Ovary (tissue), 9 donors: ENCODE measurements around the gene NAA10. TPM values are rescaled to one million over a fixed set of nuclear protein-coding genes. Genes with fewer than 3 reads are reported as not detected.

ENCODE experiments used
- DNase-seq, 5 donors: peaks; one replicate each; pipeline ENCODE4 v3.0.0-alpha.2; 2019 to 2020
- H3K27ac ChIP-seq, 2 donors: fragments of 200-600 bp; one replicate each; pipeline versions ENCODE4 v1.5.1 to v1.8.0; 2019 to 2022
- H3K27me3 ChIP-seq: fragments of 200-600 bp; one replicate; pipeline ENCODE4 v1.8.0; 2022
- H3K36me3 ChIP-seq: fragments of 200-600 bp; sonication (generic); one replicate; pipeline ENCODE4 v1.5.1; 2019
- H3K4me1 ChIP-seq: one replicate; pipeline ENCODE4 v1.8.1; 2013; ENCODE audit warnings: mild to moderate bottlenecking, moderate library complexity; ENCODE audit not compliant: insufficient read depth
- H3K4me3 ChIP-seq: fragments of 200-600 bp; sonication (generic); one replicate; pipeline ENCODE4 v1.5.1; 2017
- H3K9me3 ChIP-seq, 2 donors: fragments of 200-600 bp in 1 of 2; sonication (generic) in 1 of 2; one replicate each; pipeline versions ENCODE4 v1.5.1 to v1.8.1; 2013 to 2019; ENCODE audit warnings: mild to moderate bottlenecking in 1 of 2, moderate library complexity in 1 of 2
- CTCF ChIP-seq, 3 donors: fragments of 450-650 bp in 2 of 3; fragments of 200-600 bp in 1 of 3; IDR thresholded peaks; one replicate each; pipeline versions ENCODE4 v1.5.1 to v1.8.0; 2016 to 2022; ENCODE audit warnings: antibody characterized with exemption in 3 of 3, mild to moderate bottlenecking in 1 of 3
- EP300 ChIP-seq: sonication (generic); formaldehyde crosslinking; IDR thresholded peaks from one replicate; pipeline ENCODE4 v1.6.1; 2017; ENCODE audit warnings: antibody characterized with exemption
- POLR2A ChIP-seq: fragments of 450-650 bp; IDR thresholded peaks from one replicate; pipeline ENCODE4 v1.6.1; 2017; ENCODE audit warnings: antibody characterized with exemption, mild to moderate bottlenecking, moderate library complexity
- WGBS, 3 donors: extraction: QIAGEN DNeasy Blood & Tissue Kit in 1 of 3; methylation state at CpG; one replicate each; pipeline versions ENCODE4 v1.1.5 to v1.1.7; 2013 to 2017; 5-methylcytosine and 5-hydroxymethylcytosine counted together
- intact Hi-C, 4 donors: fragments of 100-400 bp; cut with DNase I; formaldehyde crosslinking; loops; one replicate each; pipeline versions ENCODE4 v1.11.0 to v1.15.1; 2022 to 2023
- polyA plus RNA-seq, 2 donors: library from polyadenylated mRNA; stranded (reverse); fragments of 200-250 nt in 1 of 2; fragments of 350-450 nt in 1 of 2; fragmentation: Illumina TruSeq in 1 of 2; extraction: RNeasy Lipid Tissue Mini Kit (QIAGEN cat#74804) in 1 of 2; gene quantifications; one replicate each; pipeline ENCODE4 v1.2.3, GENCODE V29; 2013 to 2014
- total RNA-seq, 7 donors: library from RNA; depleted of rRNA in 2 of 7; stranded (reverse); fragments of >200 nt in 2 of 7; fragmentation: NEBNext Ultra II Directional in 3 of 7; extraction: Animal tissue kit (Norgen Biotek cat#: 25700) in 3 of 7; gene quantifications; one replicate each; pipeline versions ENCODE4 v1.1.0 to v1.2.4, GENCODE V29; 2016 to 2023
- donor health status: DM: no; HTN: no; CAD: no; lungs with moderate emphysema.
- donor health status: DM: no; HTN: no; CAD: no.
- donor health status: Bipolar disorder and iron deficiency.
- donor health status: DM: yes; HTN: yes; CAD: no.
- donor health status: DM: no; HTN: no; CAD: no.
- donor health status: DM: yes; HTN: yes; CAD: no.

Gene NAA10
- total and polyA plus RNA-seq, 9 donors, result 36.7 to 95.5 (median 64.9) TPM

GRCh38 chrX:153884590-153884989 lies 50.2 kb downstream of the NAA10 start:
- H3K36me3 ChIP-seq, result no peaks in the 10 kb centered on the region
- intact Hi-C loops, result no loop called here
- no peak for DNase-seq
- no peaks in the 10 kb centered on the region for H3K27me3 ChIP-seq
- no peak overlapping the region for H3K27ac ChIP-seq
- H3K4me3 ChIP-seq, result no peak overlapping the region
- H3K9me3 ChIP-seq, result no peaks in the 10 kb centered on the region
- 52 to 67% (median 55%) methylated on average over 6 of the region's 6 CpGs for WGBS, 3 donors
- TF ChIP-seq EP300, result no peak
- TF ChIP-seq CTCF (IDR thresholded peaks at IDR 0.05), result no peak
- no peak for TF ChIP-seq POLR2A
- H3K4me1 ChIP-seq, result no peaks in the 10 kb centered on the region

- Histone ChIP-seq H3K4me1 (no peaks in the 10 kb centered on the region), H3K27ac (no peak overlapping the region), H3K4me3 (no peak overlapping the region), H3K9me3 (no peaks in the 10 kb centered on the region), H3K36me3 (no peaks in the 10 kb centered on the region), H3K27me3 (no peaks in the 10 kb centered on the region)
- WGBS, 3 donors, result 50 to 55% (median 54%) methylated on average over 13 of the region's 13 CpGs
- DNase-seq, result no peak
- intact Hi-C loops, result no loop called here
- no peak for TF ChIP-seq EP300
- TF ChIP-seq CTCF (IDR thresholded peaks at IDR 0.05), result no peak
- no peak for TF ChIP-seq POLR2A
Observed at GRCh38 chrX:153884136-153884535, 50.7 kb downstream of the NAA10 start.

- intact Hi-C loops, result no loop called here
- Histone ChIP-seq H3K4me1 (no peaks in the 10 kb centered on the region), H3K4me3 (no peak overlapping the region), H3K27me3 (no peaks in the 10 kb centered on the region), H3K36me3 (no peaks in the 10 kb centered on the region), H3K9me3 (no peaks in the 10 kb centered on the region), H3K27ac (no peak overlapping the region)
- TF ChIP-seq POLR2A (no peak), EP300 (no peak), CTCF (IDR thresholded peaks at IDR 0.05) (no peak)
- WGBS, 3 donors, result 45 to 57% (median 46%) methylated on average over 13 of the region's 13 CpGs
- no peak for DNase-seq
Observed at GRCh38 chrX:153883163-153883843, 51.5 kb downstream of the NAA10 start.

GRCh38 chrX:153882557-153882956 lies 52.3 kb downstream of the NAA10 start:
- H3K27ac ChIP-seq, result no peak overlapping the region
- H3K9me3 ChIP-seq, result no peaks in the 10 kb centered on the region
- H3K36me3 ChIP-seq, result no peaks in the 10 kb centered on the region
- DNase-seq, result no peak
- no peak for TF ChIP-seq EP300
- no peak for TF ChIP-seq CTCF (IDR thresholded peaks at IDR 0.05)
- no peak for TF ChIP-seq POLR2A
- no peaks in the 10 kb centered on the region for H3K27me3 ChIP-seq
- 59 to 61% (median 59%) methylated on average over 7 of the region's 7 CpGs for WGBS, 3 donors
- no peaks in the 10 kb centered on the region for H3K4me1 ChIP-seq
- no peak overlapping the region for H3K4me3 ChIP-seq
- intact Hi-C loops, result no loop called here
